GM03348 (cell line): ENCODE measurements around the gene PLEKHG1.

Source experiments
- DNase-seq: peaks from one replicate; pipeline ENCODE4 v3.0.0; 2012; ENCODE audit warnings: low spot score

PLEKHG1 gene

DNA sequence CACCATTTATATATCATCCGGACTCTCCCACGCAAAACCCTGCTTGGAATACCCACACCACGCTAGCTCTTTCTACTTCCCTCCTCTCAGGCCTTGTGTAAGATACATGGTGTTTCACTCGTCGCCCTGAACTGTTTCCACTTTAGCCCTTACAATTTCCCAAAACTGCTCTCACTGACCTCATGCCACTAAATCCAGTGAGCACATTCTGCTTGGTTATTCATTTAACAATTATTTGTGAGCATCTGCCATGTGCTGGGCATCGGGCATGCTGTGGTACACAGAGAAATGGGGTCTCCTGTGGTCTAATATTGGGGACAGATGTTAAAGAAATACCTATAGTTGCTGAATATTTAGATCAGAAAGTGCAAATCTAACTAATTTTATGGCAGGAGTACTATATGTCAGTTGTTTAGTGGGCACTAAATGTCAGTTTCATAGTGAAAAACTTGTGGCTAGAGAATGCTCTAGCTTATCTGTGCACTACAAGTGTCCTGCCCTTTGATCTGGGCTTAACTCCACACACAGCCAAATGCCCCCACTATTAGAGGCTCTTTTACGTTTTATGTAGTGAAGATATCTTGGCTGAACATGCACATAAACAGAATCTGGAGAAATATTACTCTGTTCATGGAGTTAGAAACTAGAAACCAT, 41.0 kb downstream of the PLEKHG1 start:
- DNase-seq = no peak

DNA sequence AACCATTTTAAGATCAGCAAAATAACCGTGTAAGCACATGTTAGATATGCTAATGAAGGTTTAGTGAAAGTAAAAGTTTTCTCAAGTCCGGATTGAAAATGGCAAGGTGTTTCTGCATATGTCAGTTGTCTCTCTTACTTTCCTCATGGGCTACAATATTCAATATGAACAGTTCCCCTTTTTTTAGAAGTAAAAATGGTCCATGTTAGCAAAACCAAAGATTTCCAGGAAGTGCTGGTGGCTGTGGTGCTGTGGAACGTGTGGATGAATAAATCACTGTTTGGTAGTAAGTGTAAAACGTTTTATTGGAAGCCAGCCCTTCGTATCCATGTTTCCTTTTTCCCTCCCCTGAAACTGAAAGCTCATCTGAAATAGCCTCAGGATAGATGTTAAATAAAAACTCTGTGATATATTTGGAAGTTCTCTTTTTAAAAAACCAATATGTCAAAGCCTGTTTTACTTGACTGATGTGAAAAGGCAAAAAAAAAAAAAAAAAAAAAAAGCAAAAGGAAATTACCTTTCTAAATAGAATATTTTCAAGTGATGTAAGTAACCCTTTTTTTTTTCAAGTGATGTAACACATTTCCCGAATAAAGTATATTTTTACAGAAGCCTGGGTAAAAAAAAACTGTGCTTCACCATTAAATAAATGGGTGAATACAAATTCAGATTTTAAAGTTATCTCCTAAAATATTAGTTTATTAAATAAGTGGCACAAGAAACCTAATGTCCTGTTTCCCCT, 41.9 kb downstream of the PLEKHG1 start:
- no peak for DNase-seq

DNA sequence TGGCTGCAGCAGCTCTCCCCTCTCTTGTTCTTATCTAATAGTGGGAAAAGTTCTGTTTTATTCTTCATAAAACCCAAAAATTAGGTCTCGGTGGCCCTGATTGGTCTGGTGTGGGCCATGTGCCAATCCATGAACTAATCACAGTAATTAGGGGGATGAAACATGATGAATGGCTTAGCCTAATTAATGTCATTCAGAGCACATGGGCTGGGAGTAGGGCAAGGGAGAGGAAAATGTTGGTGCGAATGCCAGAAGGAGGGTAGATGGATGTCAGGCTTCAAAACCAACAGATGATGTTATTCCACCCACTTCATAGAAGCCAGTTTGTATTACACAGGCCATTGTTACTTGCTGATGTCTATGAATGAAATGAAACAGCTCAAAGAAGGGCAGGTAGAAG, 46.5 kb downstream of the PLEKHG1 start:
- DNase-seq = no peak

DNA sequence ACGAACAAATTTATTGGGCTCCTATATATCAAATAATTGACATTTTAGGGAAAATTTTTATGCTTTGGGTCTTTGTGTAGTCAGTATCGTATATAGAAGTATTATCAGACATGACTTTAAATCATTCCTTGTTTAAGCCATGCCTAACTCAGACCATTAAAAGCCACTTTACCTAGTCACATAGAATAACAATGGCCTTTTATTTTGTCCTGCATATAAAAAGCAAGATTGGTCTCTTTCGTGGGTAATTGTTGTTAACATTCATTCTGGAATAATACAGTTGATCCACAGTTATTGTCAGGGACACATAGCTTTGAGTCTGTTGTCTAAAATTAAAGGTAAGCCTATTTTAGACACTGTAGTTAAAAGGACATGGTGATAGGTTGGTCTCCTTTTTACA, 47.4 kb downstream of the PLEKHG1 start:
- no peak for DNase-seq
